Measurements from ENCODE around the gene AGAP1.

AGAP1 gene

DNA sequence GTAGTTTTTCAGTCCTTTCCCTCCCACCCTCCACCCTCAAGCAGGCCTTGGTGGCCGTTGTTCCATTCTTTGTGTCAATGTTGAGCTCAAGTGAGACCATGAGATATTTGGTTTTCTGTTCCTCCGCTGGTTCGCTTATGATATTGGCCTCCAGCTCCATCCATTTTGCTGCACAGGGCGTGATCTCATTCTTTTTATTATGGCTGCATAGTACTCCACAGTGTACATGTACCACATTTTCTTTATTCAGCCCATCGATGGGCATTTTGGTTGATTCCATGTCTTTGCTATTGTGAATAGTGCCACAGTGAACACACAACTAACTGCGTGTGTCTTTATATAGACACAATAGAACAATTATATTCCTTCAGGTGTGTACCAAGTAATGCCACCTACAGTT is 14.1 kb downstream of the AGAP1 start:
- DNase-seq (ENCODE audit: low read depth in 2 of 2, low spot score in 1 of 2) = no peak

- DNase-seq (ENCODE audit: low read depth in 2 of 2, low spot score in 1 of 2) = no peak
These were observed 14.7 kb downstream of the AGAP1 start for GRCh38 chr2:235508371-235509160.

DNA sequence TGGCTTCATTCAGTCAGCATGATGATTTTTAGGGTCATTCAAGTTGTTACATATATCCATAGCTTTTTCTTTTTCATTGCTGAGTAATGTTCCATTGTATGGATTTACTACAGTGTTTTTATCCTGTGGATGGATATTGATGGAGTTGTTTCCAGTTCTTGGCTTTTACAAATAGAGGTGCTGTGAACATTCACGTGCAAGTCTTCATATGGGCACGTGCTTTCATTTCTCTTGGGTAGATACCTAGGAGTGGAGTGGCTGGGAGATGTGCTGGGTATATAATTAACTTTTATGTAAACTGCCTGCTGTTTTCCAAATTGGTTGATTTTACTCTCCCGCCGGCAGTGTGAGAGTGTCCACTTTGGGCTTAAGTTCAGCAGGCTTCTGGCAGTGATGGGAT is 16.5 kb downstream of the AGAP1 start:
- no peak for DNase-seq (ENCODE audit: low read depth in 2 of 2, low spot score in 1 of 2)

- DNase-seq (ENCODE audit: low read depth in 2 of 2, low spot score in 1 of 2) = no peak
These were observed 17.4 kb downstream of the AGAP1 start for GRCh38 chr2:235511187-235511661.

DNA sequence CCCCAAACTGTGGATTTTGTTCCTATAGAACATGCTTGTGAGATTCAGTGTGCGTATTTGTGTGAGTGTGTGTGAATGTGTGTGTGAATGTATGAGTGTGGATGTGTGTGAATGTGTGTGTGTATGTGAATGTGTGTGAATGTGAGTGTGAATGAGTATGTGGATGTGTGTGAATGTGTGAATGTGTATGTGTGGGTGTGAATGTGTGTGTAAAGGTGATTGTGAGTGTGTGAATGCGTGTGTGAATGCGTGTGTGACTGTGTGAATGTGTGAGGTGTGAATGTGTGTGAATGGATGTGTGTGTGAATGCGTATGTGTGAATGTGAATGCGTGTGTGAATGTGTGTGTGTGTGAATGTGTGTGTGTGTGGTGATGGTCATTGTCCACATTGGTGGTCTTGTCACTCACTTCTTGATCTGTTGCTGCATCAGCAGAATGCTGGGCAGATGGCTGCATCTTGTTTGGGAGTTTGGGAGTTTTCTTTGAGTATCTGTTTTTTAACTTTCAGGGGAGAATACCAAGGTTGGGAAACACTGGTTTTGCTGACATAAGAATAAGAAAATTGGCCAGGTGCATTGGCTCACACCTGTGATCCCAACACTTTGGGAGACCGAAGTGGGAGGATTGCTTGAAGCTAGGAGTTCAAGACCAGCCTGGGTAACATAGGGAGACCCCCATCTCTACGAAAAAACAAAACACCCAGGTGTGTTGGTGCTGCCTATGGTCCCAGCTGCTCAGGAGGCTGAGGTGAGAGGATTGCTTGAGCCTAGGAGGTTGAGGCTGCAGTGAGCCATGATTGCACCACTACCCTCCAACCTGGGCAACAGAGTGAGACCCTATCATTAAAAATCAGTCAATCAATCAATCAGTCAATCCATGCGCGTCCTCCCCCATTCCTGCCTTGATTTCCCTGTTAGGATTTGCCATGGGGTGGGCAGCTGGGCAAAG is 18.2 kb downstream of the AGAP1 start:
- no peak for DNase-seq (ENCODE audit: low read depth in 2 of 2, low spot score in 1 of 2)

GRCh38 chr2:235512699-235513053 is 18.8 kb downstream of the AGAP1 start:
- no peak for DNase-seq (ENCODE audit: low read depth in 2 of 2, low spot score in 1 of 2)

DNA sequence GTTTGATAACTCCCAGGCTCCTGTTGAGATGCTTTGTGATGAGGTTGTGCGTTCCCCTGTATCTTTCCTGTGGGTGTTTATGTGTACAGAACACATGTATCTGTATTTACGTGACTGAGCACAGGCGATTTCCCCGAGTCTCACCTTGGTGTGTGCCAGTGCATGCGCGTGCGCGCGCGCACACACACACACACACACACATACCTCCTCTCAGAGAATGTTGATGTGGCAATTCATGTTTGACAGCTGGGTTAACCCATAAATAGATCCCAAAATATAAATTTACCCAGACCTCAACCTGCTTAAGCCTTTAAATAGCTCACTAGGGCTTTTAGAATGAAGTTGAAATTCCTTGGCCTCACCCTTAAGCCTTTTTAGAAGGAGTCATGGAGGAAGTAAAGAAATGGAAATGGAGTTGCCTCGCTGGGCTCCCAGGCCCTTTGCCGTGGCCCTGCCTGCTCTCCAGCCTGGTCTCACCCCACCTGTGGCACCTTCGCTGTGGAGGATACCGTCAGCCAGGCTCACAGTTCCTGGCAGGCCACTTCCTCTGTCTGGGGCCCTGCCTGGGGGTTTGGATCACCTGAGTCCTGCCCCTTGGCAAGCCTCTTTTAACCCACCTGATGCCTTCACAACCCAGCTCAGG is 20.3 kb downstream of the AGAP1 start:
- DNase-seq (ENCODE audit: low read depth in 2 of 2, low spot score in 1 of 2) = no peak

GRCh38 chr2:235514627-235515363 is 21.0 kb downstream of the AGAP1 start:
- DNase-seq (ENCODE audit: low read depth in 2 of 2, low spot score in 1 of 2) = no peak

- no peak for DNase-seq (ENCODE audit: low read depth in 2 of 2, low spot score in 1 of 2)
These were observed 21.5 kb downstream of the AGAP1 start for GRCh38 chr2:235515364-235515742.

- DNase-seq (ENCODE audit: low read depth in 2 of 2, low spot score in 1 of 2) = no peak
These were observed 22.0 kb downstream of the AGAP1 start for GRCh38 chr2:235515821-235516220.

GRCh38 chr2:235516257-235516656 is 22.4 kb downstream of the AGAP1 start:
- DNase-seq (ENCODE audit: low read depth in 2 of 2, low spot score in 1 of 2) = no peak

DNA sequence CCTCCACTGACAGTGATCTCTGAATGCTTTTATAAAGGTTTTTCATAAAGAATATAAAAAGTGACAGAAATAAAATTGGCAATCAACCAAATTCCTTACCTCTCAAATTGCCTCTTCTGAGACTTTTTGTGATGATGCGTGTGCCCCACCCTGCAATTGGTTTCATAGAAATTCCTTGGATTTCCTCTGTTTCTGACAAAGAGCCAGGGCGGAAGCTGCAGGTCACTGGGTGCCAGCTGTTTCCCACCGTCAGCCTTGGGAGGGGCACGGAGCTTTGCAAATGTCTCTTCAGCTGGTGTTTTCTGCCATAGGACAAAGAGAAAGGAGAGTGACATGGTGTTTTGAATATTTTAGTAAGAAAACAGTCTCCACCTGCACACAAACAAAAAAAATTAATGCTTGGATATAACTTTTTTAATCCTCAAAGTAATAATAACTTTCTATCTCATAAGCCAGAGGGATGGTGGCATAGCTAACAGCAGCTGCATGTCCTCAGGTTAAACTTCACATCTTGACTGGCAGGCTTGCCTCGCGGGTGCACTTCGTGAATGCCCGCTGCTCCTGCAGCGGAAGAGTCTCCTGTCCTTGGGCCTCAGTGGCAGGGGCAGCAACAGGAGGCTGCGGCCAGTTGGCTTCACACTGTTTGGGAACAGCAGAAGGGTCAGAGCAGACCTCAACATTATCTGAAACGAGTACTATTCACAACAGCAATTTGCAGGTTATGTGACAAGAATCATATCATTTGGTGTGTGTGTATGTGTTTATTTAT is 24.7 kb downstream of the AGAP1 start:
- DNase-seq (ENCODE audit: low read depth in 2 of 2, low spot score in 1 of 2) = no peak

DNA sequence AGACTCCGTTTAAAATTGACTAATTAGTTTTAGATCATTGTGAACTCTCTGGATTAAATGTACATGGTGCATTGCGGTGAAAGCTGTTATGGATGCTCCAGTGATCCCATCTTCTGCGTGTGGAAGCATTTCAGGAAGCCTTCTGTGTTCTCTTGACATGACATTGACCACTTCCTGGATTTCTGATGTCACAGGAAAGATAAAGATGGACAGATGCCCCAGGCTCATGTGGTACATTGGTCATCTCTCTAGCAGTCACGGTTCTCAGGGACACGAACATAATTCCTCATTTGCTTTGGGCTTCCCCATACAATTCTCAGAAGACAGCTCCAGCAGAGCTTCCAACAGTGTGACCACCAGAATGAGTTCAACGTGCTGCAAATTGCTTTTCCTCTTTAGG is 26.9 kb downstream of the AGAP1 start:
- no peak for DNase-seq (ENCODE audit: low read depth in 2 of 2, low spot score in 1 of 2)

DNA sequence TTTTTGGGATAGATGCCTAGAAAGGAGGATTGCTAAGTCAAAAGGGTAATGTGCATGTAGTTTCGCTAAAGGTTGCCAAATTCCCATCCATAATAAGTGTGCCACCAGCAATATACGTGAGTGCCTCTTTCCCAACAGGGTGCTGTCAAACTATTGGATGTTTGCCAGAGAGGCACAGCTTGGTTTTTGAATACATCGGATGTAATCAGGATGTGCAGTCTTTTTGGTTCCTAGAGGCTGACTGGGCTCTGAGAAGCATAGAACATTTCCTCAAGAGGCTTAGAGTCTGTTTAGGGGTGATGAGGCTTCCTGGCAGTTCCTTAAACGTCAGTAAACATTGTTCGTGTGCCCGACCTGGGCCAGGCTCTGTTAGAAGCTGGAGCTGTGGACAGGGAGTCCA is 28.0 kb downstream of the AGAP1 start:
- no peak for DNase-seq (ENCODE audit: low read depth in 2 of 2, low spot score in 1 of 2)

GRCh38 chr2:235523021-235523420 is 29.2 kb downstream of the AGAP1 start:
- no peak for DNase-seq (ENCODE audit: low read depth in 2 of 2, low spot score in 1 of 2)

GRCh38 chr2:235523486-235524150 is 29.8 kb downstream of the AGAP1 start:
- no peak for DNase-seq (ENCODE audit: low read depth in 2 of 2, low spot score in 1 of 2)

DNA sequence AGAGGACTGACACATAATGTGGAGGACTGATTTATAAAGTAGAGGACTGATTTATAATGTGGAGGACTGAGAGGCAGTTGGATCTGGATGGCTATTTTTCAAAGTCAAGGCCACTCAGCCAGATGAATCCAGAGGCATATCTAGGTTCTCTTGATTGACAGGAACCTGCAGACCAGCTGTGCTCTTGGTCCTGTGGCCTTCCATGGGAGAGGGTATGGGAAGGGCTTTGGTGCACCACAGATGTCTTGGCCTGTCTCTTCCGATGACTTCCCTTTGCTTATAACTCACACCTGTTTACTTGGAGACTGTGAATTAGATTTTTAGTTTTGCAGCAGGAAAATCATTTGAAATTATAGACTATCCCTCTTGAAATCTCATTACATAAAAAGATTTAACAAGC is 32.3 kb downstream of the AGAP1 start:
- no peak for DNase-seq (ENCODE audit: low read depth in 2 of 2, low spot score in 1 of 2)

DNA sequence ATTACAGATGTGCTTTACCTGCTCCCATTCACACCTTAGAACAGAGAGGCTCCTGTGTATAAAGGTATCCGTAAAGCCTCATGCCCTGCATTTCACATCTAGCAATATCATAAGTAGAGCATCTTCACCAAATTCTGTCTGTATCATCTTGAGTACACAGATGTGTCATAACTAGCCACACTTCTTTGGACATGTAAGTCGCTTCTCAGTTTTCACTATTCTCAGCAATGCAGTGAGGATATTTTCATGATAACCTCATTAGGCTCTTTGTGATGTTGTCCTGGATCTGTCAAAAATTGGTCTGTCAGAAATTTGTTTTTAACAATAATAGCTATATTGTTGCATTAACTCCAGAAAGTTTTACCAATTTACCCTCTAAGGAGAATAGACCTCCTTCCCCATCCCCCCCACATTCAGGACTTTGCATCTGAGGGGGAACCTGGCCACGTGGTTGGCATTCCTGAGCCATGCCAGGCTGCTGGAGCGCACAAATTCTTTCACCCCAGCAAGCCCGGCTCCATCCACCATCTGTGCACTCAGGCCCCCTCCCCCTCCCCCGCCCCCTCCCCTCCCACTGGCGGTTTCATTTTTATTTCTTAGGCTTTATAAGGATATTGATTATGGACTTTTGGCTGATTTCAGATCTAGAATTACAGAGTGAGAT is 34.1 kb downstream of the AGAP1 start:
- no peak for DNase-seq (ENCODE audit: low read depth in 2 of 2, low spot score in 1 of 2)

- DNase-seq (ENCODE audit: low read depth in 2 of 2, low spot score in 1 of 2) = no peak
These were observed 35.8 kb downstream of the AGAP1 start for GRCh38 chr2:235529621-235530020.
